Measurements from ENCODE around the gene SLC7A5.

The SLC7A5 gene

DNA sequence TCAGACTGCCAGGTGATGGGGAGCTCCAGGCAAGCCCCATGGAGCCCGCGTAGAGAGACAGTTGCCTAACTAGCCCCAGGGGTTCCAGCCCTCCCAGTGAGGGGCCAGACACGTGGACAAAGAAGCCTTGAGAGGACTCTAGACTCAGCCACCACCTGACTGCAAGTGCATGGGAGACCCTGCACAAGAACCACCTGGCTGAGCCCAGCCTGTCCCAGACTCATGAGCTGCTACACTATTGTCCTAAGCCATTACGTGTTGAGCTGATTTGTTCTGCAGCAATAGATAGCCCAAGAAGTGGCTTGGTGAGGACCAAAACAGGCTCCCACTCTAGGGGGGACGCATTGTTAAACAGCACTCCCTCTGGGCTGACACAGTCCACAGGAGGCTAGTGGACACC is 65.9 kb downstream of the SLC7A5 start:
- Histone ChIP-seq H3K4me3 (ENCODE audit: insufficient read depth in 1 of 2, low read depth in 1 of 2, low read length in 2 of 2) (no peak overlapping the region), H3K9ac (ENCODE audit: low read length) (no peak overlapping the region), H3K18ac (ENCODE audit: low read depth in 1 of 2, low read length in 2 of 2) (no peak overlapping the region), H3K36me3 (ENCODE audit: control insufficient read depth in 1 of 2, insufficient read depth in 2 of 2, low read depth in 1 of 2, low read length in 2 of 2) (no peaks in the 10 kb centered on the region), H3K4me2 (ENCODE audit: low read length, poor library complexity, severe bottlenecking) (no peak overlapping the region), H2BK12ac (ENCODE audit: low read length in 2 of 2) (no peak overlapping the region), H3K9me3 (ENCODE audit: control insufficient read depth, low read length) (no peaks in the 10 kb centered on the region), H2AK5ac (ENCODE audit: low read length, severe bottlenecking) (no peak overlapping the region), H3K14ac (ENCODE audit: low read length in 2 of 2) (no peak overlapping the region), H3K27me3 (ENCODE audit: control insufficient read depth in 1 of 2, insufficient read depth in 1 of 2, low read length in 2 of 2) (peaks cover 7 to 19% of the 10 kb centered on the region in 2 experiments), H2BK120ac (ENCODE audit: low read depth, low read length) (no peak overlapping the region), H2BK5ac (ENCODE audit: low read depth, low read length, poor library complexity, severe bottlenecking) (no peak overlapping the region), H2AFZ (ENCODE audit: low read depth, low read length) (no peak overlapping the region), H3K23ac (ENCODE audit: low read length in 2 of 2) (no peak overlapping the region), H3K79me1 (replicated peaks; ENCODE audit: low read length, poor library complexity, severe bottlenecking) (no peaks in the 10 kb centered on the region), H2BK15ac (ENCODE audit: low read depth, poor library complexity, severe bottlenecking) (no peak overlapping the region), H3K4ac (ENCODE audit: low read depth in 1 of 2, low read length in 2 of 2) (no peak overlapping the region), H3K4me1 (ENCODE audit: control insufficient read depth, insufficient read depth, low read depth, low read length) (peaks cover 15% of the 10 kb centered on the region), H4K91ac (ENCODE audit: low read length) (no peak overlapping the region), H4K8ac (ENCODE audit: low read length) (no peak overlapping the region), H3K27ac (ENCODE audit: low read length, poor library complexity, severe bottlenecking) (no peak overlapping the region)
- 84% methylated on average over 5 of the region's 5 CpGs for WGBS
- no peak for DNase-seq

DNA sequence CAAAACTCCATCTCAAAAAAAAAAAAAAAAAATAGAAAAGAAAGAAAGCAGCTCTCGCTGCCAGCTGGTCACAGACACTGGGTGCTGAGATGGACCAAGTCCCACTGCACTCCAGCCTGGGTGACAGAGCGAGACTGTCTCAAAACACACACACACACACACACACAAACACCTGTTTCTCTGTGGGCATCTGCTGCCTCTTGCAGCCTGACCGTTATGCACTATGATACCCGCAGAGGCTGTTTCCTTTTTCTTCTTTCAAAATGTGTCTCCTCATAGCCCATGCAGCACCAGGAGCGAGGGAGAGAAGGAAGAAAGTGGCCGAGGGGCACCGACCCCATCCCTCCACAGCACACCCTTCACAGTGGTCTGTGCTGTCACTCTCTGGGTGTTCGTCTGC is 66.6 kb downstream of the SLC7A5 start:
- Histone ChIP-seq H3K27me3 (ENCODE audit: control insufficient read depth in 1 of 2, insufficient read depth in 1 of 2, low read length in 2 of 2) (peaks cover 7 to 23% of the 10 kb centered on the region in 2 experiments), H3K4me1 (ENCODE audit: control insufficient read depth, insufficient read depth, low read depth, low read length) (peaks cover 15% of the 10 kb centered on the region), H3K23ac (ENCODE audit: low read length in 2 of 2) (no peak overlapping the region), H2BK15ac (ENCODE audit: low read depth, poor library complexity, severe bottlenecking) (no peak overlapping the region), H3K18ac (ENCODE audit: low read depth in 1 of 2, low read length in 2 of 2) (no peak overlapping the region), H3K27ac (ENCODE audit: low read length, poor library complexity, severe bottlenecking) (no peak overlapping the region), H2BK120ac (ENCODE audit: low read depth, low read length) (no peak overlapping the region), H4K8ac (ENCODE audit: low read length) (no peak overlapping the region), H3K36me3 (ENCODE audit: control insufficient read depth in 1 of 2, insufficient read depth in 2 of 2, low read depth in 1 of 2, low read length in 2 of 2) (no peaks in the 10 kb centered on the region), H3K9ac (ENCODE audit: low read length) (no peak overlapping the region), H3K4me2 (ENCODE audit: low read length, poor library complexity, severe bottlenecking) (no peak overlapping the region), H3K4me3 (ENCODE audit: insufficient read depth in 1 of 2, low read depth in 1 of 2, low read length in 2 of 2) (no peak overlapping the region), H3K14ac (ENCODE audit: low read length in 2 of 2) (no peak overlapping the region), H4K91ac (ENCODE audit: low read length) (no peak overlapping the region), H3K9me3 (ENCODE audit: control insufficient read depth, low read length) (no peaks in the 10 kb centered on the region), H2BK5ac (ENCODE audit: low read depth, low read length, poor library complexity, severe bottlenecking) (no peak overlapping the region), H2AFZ (ENCODE audit: low read depth, low read length) (no peak overlapping the region), H2AK5ac (ENCODE audit: low read length, severe bottlenecking) (no peak overlapping the region), H2BK12ac (ENCODE audit: low read length in 2 of 2) (no peak overlapping the region), H3K4ac (ENCODE audit: low read depth in 1 of 2, low read length in 2 of 2) (no peak overlapping the region), H3K79me1 (replicated peaks; ENCODE audit: low read length, poor library complexity, severe bottlenecking) (no peaks in the 10 kb centered on the region)
- WGBS: 78% methylated on average over 8 of the region's 8 CpGs
- DNase-seq: no peak

GRCh38 chr16:87801679-87802259 is 67.5 kb downstream of the SLC7A5 start:
- Histone ChIP-seq H3K27ac (ENCODE audit: low read length, poor library complexity, severe bottlenecking) (no peak overlapping the region), H3K9me3 (ENCODE audit: control insufficient read depth, low read length) (no peaks in the 10 kb centered on the region), H3K4ac (ENCODE audit: low read depth in 1 of 2, low read length in 2 of 2) (no peak overlapping the region), H3K23ac (ENCODE audit: low read length in 2 of 2) (no peak overlapping the region), H3K14ac (ENCODE audit: low read length in 2 of 2) (no peak overlapping the region), H2AFZ (ENCODE audit: low read depth, low read length) (no peak overlapping the region), H2AK5ac (ENCODE audit: low read length, severe bottlenecking) (no peak overlapping the region), H4K91ac (ENCODE audit: low read length) (no peak overlapping the region), H3K18ac (ENCODE audit: low read depth in 1 of 2, low read length in 2 of 2) (no peak overlapping the region), H3K79me1 (replicated peaks; ENCODE audit: low read length, poor library complexity, severe bottlenecking) (no peaks in the 10 kb centered on the region), H3K4me3 (ENCODE audit: insufficient read depth in 1 of 2, low read depth in 1 of 2, low read length in 2 of 2) (no peak overlapping the region), H2BK12ac (ENCODE audit: low read length in 2 of 2) (no peak overlapping the region), H3K9ac (ENCODE audit: low read length) (no peak overlapping the region), H2BK5ac (ENCODE audit: low read depth, low read length, poor library complexity, severe bottlenecking) (no peak overlapping the region), H4K8ac (ENCODE audit: low read length) (no peak overlapping the region), H3K4me2 (ENCODE audit: low read length, poor library complexity, severe bottlenecking) (no peak overlapping the region), H3K36me3 (ENCODE audit: control insufficient read depth in 1 of 2, insufficient read depth in 2 of 2, low read depth in 1 of 2, low read length in 2 of 2) (no peaks in the 10 kb centered on the region), H2BK15ac (ENCODE audit: low read depth, poor library complexity, severe bottlenecking) (no peak overlapping the region), H3K27me3 (ENCODE audit: control insufficient read depth in 1 of 2, insufficient read depth in 1 of 2, low read length in 2 of 2) (peaks cover 7 to 28% of the 10 kb centered on the region in 2 experiments), H3K4me1 (ENCODE audit: control insufficient read depth, insufficient read depth, low read depth, low read length) (peaks cover 9% of the 10 kb centered on the region), H2BK120ac (ENCODE audit: low read depth, low read length) (no peak overlapping the region)
- WGBS: 92% methylated on average over 16 of the region's 16 CpGs
- no peak for DNase-seq

GRCh38 chr16:87800497-87800896 is 68.8 kb downstream of the SLC7A5 start:
- H2BK15ac ChIP-seq (ENCODE audit: low read depth, poor library complexity, severe bottlenecking): no peak overlapping the region
- WGBS: 87% methylated on average over 6 of the region's 6 CpGs
- H2AK5ac ChIP-seq (ENCODE audit: low read length, severe bottlenecking): no peak overlapping the region
- H3K4me2 ChIP-seq (ENCODE audit: low read length, poor library complexity, severe bottlenecking): no peak overlapping the region
- H3K14ac ChIP-seq (ENCODE audit: low read length in 2 of 2): no peak overlapping the region
- peaks cover 12 to 34% of the 10 kb centered on the region in 2 experiments for H3K27me3 ChIP-seq (ENCODE audit: control insufficient read depth in 1 of 2, insufficient read depth in 1 of 2, low read length in 2 of 2)
- no peak overlapping the region for H2BK5ac ChIP-seq (ENCODE audit: low read depth, low read length, poor library complexity, severe bottlenecking)
- no peak for DNase-seq
- H2AFZ ChIP-seq (ENCODE audit: low read depth, low read length): no peak overlapping the region
- H3K23ac ChIP-seq (ENCODE audit: low read length in 2 of 2): no peak overlapping the region
- H3K27ac ChIP-seq (ENCODE audit: low read length, poor library complexity, severe bottlenecking): no peak overlapping the region
- no peak overlapping the region for H3K4me3 ChIP-seq (ENCODE audit: insufficient read depth in 1 of 2, low read depth in 1 of 2, low read length in 2 of 2)
- H4K91ac ChIP-seq (ENCODE audit: low read length): no peak overlapping the region
- no peaks in the 10 kb centered on the region for H3K9me3 ChIP-seq (ENCODE audit: control insufficient read depth, low read length)
- no peak overlapping the region for H3K9ac ChIP-seq (ENCODE audit: low read length)
- no peak overlapping the region for H2BK120ac ChIP-seq (ENCODE audit: low read depth, low read length)
- peaks cover 3% of the 10 kb centered on the region for H3K4me1 ChIP-seq (ENCODE audit: control insufficient read depth, insufficient read depth, low read depth, low read length)
- H3K18ac ChIP-seq (ENCODE audit: low read depth in 1 of 2, low read length in 2 of 2): no peak overlapping the region
- H4K8ac ChIP-seq (ENCODE audit: low read length): no peak overlapping the region
- no peak overlapping the region for H2BK12ac ChIP-seq (ENCODE audit: low read length in 2 of 2)
- H3K4ac ChIP-seq (ENCODE audit: low read depth in 1 of 2, low read length in 2 of 2): no peak overlapping the region
- no peaks in the 10 kb centered on the region for H3K79me1 ChIP-seq (replicated peaks; ENCODE audit: low read length, poor library complexity, severe bottlenecking)
- no peaks in the 10 kb centered on the region for H3K36me3 ChIP-seq (ENCODE audit: control insufficient read depth in 1 of 2, insufficient read depth in 2 of 2, low read depth in 1 of 2, low read length in 2 of 2)
